GM12872 (cell line): ENCODE data around the gene C2CD4C.

Source experiments
- CTCF ChIP-seq: IDR thresholded peaks from 3 replicates; pipeline ENCODE4 v1.5.1; 2011; ENCODE audit warnings: low read depth, mild to moderate bottlenecking, low read length, moderate library complexity; ENCODE audit not compliant: insufficient read depth

The C2CD4C gene

GRCh38 chr19:402786-403185, 6.2 kb downstream of the C2CD4C start:
- TF ChIP-seq CTCF = no peak

GRCh38 chr19:401866-402511, 7.0 kb downstream of the C2CD4C start:
- no peak for TF ChIP-seq CTCF

- no peak for TF ChIP-seq CTCF
Measured at GRCh38 chr19:400976-401865, 7.7 kb downstream of the C2CD4C start.

- no peak for TF ChIP-seq CTCF
Measured at GRCh38 chr19:399370-399769, 9.6 kb downstream of the C2CD4C start.

- TF ChIP-seq CTCF = no peak
Measured at GRCh38 chr19:398719-399118, 10.2 kb downstream of the C2CD4C start.

GRCh38 chr19:397941-398706, 10.8 kb downstream of the C2CD4C start:
- no peak for TF ChIP-seq CTCF

- no peak for TF ChIP-seq CTCF
Measured at GRCh38 chr19:397321-397720, 11.6 kb downstream of the C2CD4C start.
